ENCODE results near the gene RRAD.

Gene RRAD

GRCh38 chr16:66950971-66951790 is 25.8 kb upstream of the RRAD start:
- TF ChIP-seq GABPA (IDR thresholded peaks at IDR 0.05; ENCODE audit: low read depth): no peak
- TF ChIP-seq REST (IDR thresholded peaks at IDR 0.05; ENCODE audit: insufficient replicate concordance, low read depth): no peak
- no peak for TF ChIP-seq POLR2AphosphoS5 (IDR thresholded peaks at IDR 0.05; ENCODE audit: low read depth)
- TF ChIP-seq SPI1 (IDR thresholded peaks at IDR 0.05; ENCODE audit: borderline replicate concordance, low read depth): no peak
- TF ChIP-seq CTCF (IDR thresholded peaks at IDR 0.05; ENCODE audit: insufficient read depth, low read length): no peak
- no peak for DNase-seq (ENCODE audit: low read depth in 1 of 2, low spot score in 1 of 2)
- Histone ChIP-seq H3K27ac (replicated peaks) (no peak overlapping the region), H3K4me3 (replicated peaks; ENCODE audit: insufficient read depth, low read length) (no peak overlapping the region), H3K27me3 (ENCODE audit: insufficient read depth, poor library complexity, severe bottlenecking) (peaks cover 28% of the 10 kb centered on the region)

- no peak for DNase-seq (ENCODE audit: low read depth in 1 of 2, low spot score in 1 of 2)
Measured at GRCh38 chr16:66950437-66950836, 25.1 kb upstream of the RRAD start.

More at GRCh38 chr16:66950437-66950836, 25.1 kb upstream of the RRAD start:
- Histone ChIP-seq H3K4me3 (replicated peaks; ENCODE audit: insufficient read depth, low read length) (no peak overlapping the region), H3K27ac (replicated peaks) (no peak overlapping the region), H3K27me3 (ENCODE audit: insufficient read depth, poor library complexity, severe bottlenecking) (peaks cover 28% of the 10 kb centered on the region)
- TF ChIP-seq POLR2AphosphoS5 (IDR thresholded peaks at IDR 0.05; ENCODE audit: low read depth): no peak
- no peak for TF ChIP-seq GABPA (IDR thresholded peaks at IDR 0.05; ENCODE audit: low read depth)
- no peak for TF ChIP-seq REST (IDR thresholded peaks at IDR 0.05; ENCODE audit: insufficient replicate concordance, low read depth)
- no peak for TF ChIP-seq SPI1 (IDR thresholded peaks at IDR 0.05; ENCODE audit: borderline replicate concordance, low read depth)
- TF ChIP-seq CTCF (IDR thresholded peaks at IDR 0.05; ENCODE audit: insufficient read depth, low read length): no peak

Measured in HL-60 (cell line).